ENCODE data around the gene SLC29A3. TPM values are rescaled to one million over a fixed set of nuclear protein-coding genes. Genes with fewer than 3 reads are reported as not detected.
A peak's percentile ranks its signal among the peaks of the same experiment; 100 is the strongest.

SLC29A3 gene
- total RNA-seq, 1 donor from 2014 or later, result 11.4 TPM

GRCh38 chr10:71334221-71334791 is 15.2 kb downstream of the SLC29A3 start:
- Mint-ChIP-seq H3K4me1 (peaks cover 33% of the 10 kb centered on the region), H3K9me3 (no peaks in the 10 kb centered on the region), H3K27me3 (ENCODE audit: low read depth) (no peaks in the 10 kb centered on the region), H3K27ac (no peak overlapping the region), H3K36me3 (no peaks in the 10 kb centered on the region), H3K4me3 (no peak overlapping the region)
- no peak for TF ChIP-seq CTCF (IDR thresholded peaks at IDR 0.05; ENCODE audit: unreplicated experiment)
- DNase-seq (ENCODE audit: low spot score in 2 of 2, unreplicated experiment in 2 of 2), result no peak

GRCh38 chr10:71335173-71335708 is 16.2 kb downstream of the SLC29A3 start:
- Mint-ChIP-seq H3K4me3 (no peak overlapping the region), H3K27me3 (ENCODE audit: low read depth) (no peaks in the 10 kb centered on the region), H3K36me3 (peaks cover 2% of the 10 kb centered on the region), H3K4me1 (peaks cover 39% of the 10 kb centered on the region), H3K9me3 (no peaks in the 10 kb centered on the region), H3K27ac (no peak overlapping the region)
- no peak for TF ChIP-seq CTCF (IDR thresholded peaks at IDR 0.05; ENCODE audit: unreplicated experiment)
- DNase-seq (ENCODE audit: low spot score in 2 of 2, unreplicated experiment in 2 of 2), result no peak

- Mint-ChIP-seq H3K36me3 (peaks cover 2% of the 10 kb centered on the region), H3K27me3 (ENCODE audit: low read depth) (no peaks in the 10 kb centered on the region), H3K9me3 (no peaks in the 10 kb centered on the region), H3K4me1 (peaks cover 39% of the 10 kb centered on the region), H3K4me3 (no peak overlapping the region), H3K27ac (peak overlapping the region; percentile 6)
- no peak for TF ChIP-seq CTCF (IDR thresholded peaks at IDR 0.05; ENCODE audit: unreplicated experiment)
- DNase-seq (ENCODE audit: low spot score in 2 of 2, unreplicated experiment in 2 of 2), result no peak
Observed at GRCh38 chr10:71336632-71337031, 17.6 kb downstream of the SLC29A3 start.

GRCh38 chr10:71337219-71337701 is 18.2 kb downstream of the SLC29A3 start:
- peaks cover 2% of the 10 kb centered on the region for H3K36me3 Mint-ChIP-seq

GRCh38 chr10:71338728-71339495 is 19.9 kb downstream of the SLC29A3 start:
- Mint-ChIP-seq H3K36me3 (peaks cover 2% of the 10 kb centered on the region), H3K4me3 (no peak overlapping the region), H3K27me3 (ENCODE audit: low read depth) (no peaks in the 10 kb centered on the region), H3K9me3 (no peaks in the 10 kb centered on the region), H3K4me1 (peaks cover 28% of the 10 kb centered on the region), H3K27ac (no peak overlapping the region)
- TF ChIP-seq CTCF (IDR thresholded peaks at IDR 0.05; ENCODE audit: unreplicated experiment), result no peak
- DNase-seq (ENCODE audit: low spot score in 2 of 2, unreplicated experiment in 2 of 2), result no peak

More at GRCh38 chr10:71337219-71337701, 18.2 kb downstream of the SLC29A3 start:
- Mint-ChIP-seq H3K27me3 (ENCODE audit: low read depth) (no peaks in the 10 kb centered on the region), H3K9me3 (no peaks in the 10 kb centered on the region), H3K4me3 (no peak overlapping the region), H3K27ac (no peak overlapping the region), H3K4me1 (peaks cover 39% of the 10 kb centered on the region)
- DNase-seq (ENCODE audit: low spot score in 2 of 2, unreplicated experiment in 2 of 2), result no peak
- TF ChIP-seq CTCF (IDR thresholded peaks at IDR 0.05; ENCODE audit: unreplicated experiment), result no peak

Data from mesothelial cell of epicardium (in vitro differentiated cells).